OCI-LY7 (cell line): ENCODE results near the gene BAHCC1. TPM values are rescaled to one million over a fixed set of nuclear protein-coding genes. Genes with fewer than 3 reads are reported as not detected.

ENCODE experiments used
- BruUV-seq: library from RNA; stranded (reverse); fragments of 400-500 nt; replicated peaks from 2 replicates; lab custom pipeline; 2021; lab: Mats Ljungman, UMichigan
- CTCF ChIA-PET: fragments of 300-600 bp; sonication (Branson Sonifier 250); formaldehyde crosslinking; loops from one replicate; lab custom pipeline; 2022; ENCODE audit warnings: antibody characterized with exemption; ENCODE audit not compliant: unreplicated experiment; lab: Charles Lee
- POLR2A ChIA-PET: fragments of 300-600 bp; sonication (Branson Sonifier 250); formaldehyde crosslinking; loops from one replicate; lab custom pipeline; 2022; ENCODE audit warnings: antibody characterized with exemption; lab: Charles Lee
- DNase-seq: peaks from one replicate; pipeline ENCODE4 v3.0.0-alpha.2; 2015; ENCODE audit warnings: low spot score
- H2AFZ ChIP-seq: fragments of 200-600 bp; sonication (generic), shearing (Covaris generic); 2 replicates; pipeline ENCODE4 v1.6.1; 2014; ENCODE audit warnings: mild to moderate bottlenecking, antibody characterized with exemption, low read length, moderate library complexity
- H3K27ac ChIP-seq: fragments of 200-600 bp; sonication (generic); 2 replicates; pipeline ENCODE4 v1.5.1; 2014; ENCODE audit warnings: mixed run types, low read depth, mild to moderate bottlenecking, moderate library complexity, low read length, inconsistent platforms; ENCODE audit not compliant: poor library complexity, severe bottlenecking
- H3K36me3 ChIP-seq: fragments of 200-600 bp; sonication (generic); 2 replicates; pipeline ENCODE4 v1.6.1; 2014; ENCODE audit warnings: mild to moderate bottlenecking, antibody characterized with exemption, low read length, moderate library complexity, mixed read lengths; ENCODE audit not compliant: insufficient read depth
- H3K4me1 ChIP-seq: fragments of 200-600 bp; sonication (generic); 2 replicates; pipeline ENCODE4 v1.5.1; 2014; ENCODE audit warnings: mild to moderate bottlenecking, low read length; ENCODE audit not compliant: insufficient read depth, poor library complexity, severe bottlenecking
- H3K4me2 ChIP-seq: fragments of 200-600 bp; sonication (generic); 2 replicates; pipeline ENCODE4 v1.6.1; 2014; ENCODE audit warnings: mild to moderate bottlenecking, low read length
- H3K4me3 ChIP-seq: fragments of 200-600 bp; sonication (generic); 2 replicates; pipeline ENCODE4 v1.5.1; 2014; ENCODE audit warnings: mild to moderate bottlenecking, low read depth, low read length; ENCODE audit not compliant: poor library complexity, severe bottlenecking
- H3K79me2 ChIP-seq: fragments of 200-600 bp; sonication (generic); 2 replicates; pipeline ENCODE4 v1.6.1; 2016; ENCODE audit warnings: low read depth, mild to moderate bottlenecking, low read length, moderate library complexity, mixed read lengths; ENCODE audit not compliant: insufficient read depth
- H3K9me2 ChIP-seq: fragments of 200-600 bp; sonication (generic); 2 replicates; pipeline ENCODE4 v1.6.1; 2016; ENCODE audit warnings: mild to moderate bottlenecking, low read length, mixed read lengths; ENCODE audit not compliant: insufficient read depth
- H3K9me3 ChIP-seq: fragments of 200-600 bp; sonication (generic); 2 replicates; pipeline ENCODE4 v1.6.1; 2014; ENCODE audit warnings: mild to moderate bottlenecking, mixed run types, low read length, mixed read lengths
- H4K20me1 ChIP-seq: fragments of 200-600 bp; sonication (generic); 2 replicates; pipeline ENCODE4 v1.6.1; 2014; ENCODE audit warnings: mild to moderate bottlenecking, antibody characterized with exemption, low read length, moderate library complexity, mixed read lengths; ENCODE audit not compliant: insufficient read depth
- EZH2phosphoT487 ChIP-seq: fragments of 200-600 bp; sonication (generic); IDR thresholded peaks from 2 replicates; pipeline ENCODE4 v1.6.1; 2018; ENCODE audit warnings: low read depth, borderline replicate concordance, mild to moderate bottlenecking, mixed run types, antibody characterized with exemption, low read length, moderate library complexity, mixed read lengths
- intact Hi-C: fragments of 100-400 bp; cut with micrococcal nuclease; formaldehyde crosslinking; loops from one replicate; pipeline ENCODE4 v1.10.0; 2022; ENCODE audit not compliant: unreplicated experiment
- total RNA-seq, 2 experiments: library from RNA; depleted of rRNA in 1 of 2; stranded (reverse); fragments of >200 nt in 1 of 2; shearing (Covaris generic) in 1 of 2; gene quantifications; 2 replicates each; pipeline ENCODE4 v1.2.3, GENCODE V29; 2014 to 2022
- TF ChIP-seq, protein P1 (sequence below): fragments of 200-600 bp; sonication (generic); conservative IDR thresholded peaks from 2 replicates; pipeline ENCODE4 v1.5.1; 2014; ENCODE audit warnings: mild to moderate bottlenecking, antibody characterized with exemption, low read length, moderate library complexity, mixed read lengths

Gene BAHCC1
- total RNA-seq, 2 experiments from 2014 or later = 5.2 to 5.5 TPM

GRCh38 chr17:81493198-81494038 lies 98.2 kb downstream of the BAHCC1 start:
- Histone ChIP-seq H4K20me1 (no peaks in the 10 kb centered on the region), H3K4me3 (no peak overlapping the region), H3K4me1 (peaks cover 27% of the 10 kb centered on the region), H3K27ac (no peak overlapping the region), H2AFZ (no peak overlapping the region), H3K36me3 (no peaks in the 10 kb centered on the region), H3K79me2 (no peaks in the 10 kb centered on the region), H3K9me3 (no peaks in the 10 kb centered on the region), H3K9me2 (no peaks in the 10 kb centered on the region), H3K4me2 (no peak overlapping the region)
- BruUV-seq = no TSS peak
- TF ChIP-seq EZH2phosphoT487 = no peak
- TF ChIP-seq, protein P1, sequence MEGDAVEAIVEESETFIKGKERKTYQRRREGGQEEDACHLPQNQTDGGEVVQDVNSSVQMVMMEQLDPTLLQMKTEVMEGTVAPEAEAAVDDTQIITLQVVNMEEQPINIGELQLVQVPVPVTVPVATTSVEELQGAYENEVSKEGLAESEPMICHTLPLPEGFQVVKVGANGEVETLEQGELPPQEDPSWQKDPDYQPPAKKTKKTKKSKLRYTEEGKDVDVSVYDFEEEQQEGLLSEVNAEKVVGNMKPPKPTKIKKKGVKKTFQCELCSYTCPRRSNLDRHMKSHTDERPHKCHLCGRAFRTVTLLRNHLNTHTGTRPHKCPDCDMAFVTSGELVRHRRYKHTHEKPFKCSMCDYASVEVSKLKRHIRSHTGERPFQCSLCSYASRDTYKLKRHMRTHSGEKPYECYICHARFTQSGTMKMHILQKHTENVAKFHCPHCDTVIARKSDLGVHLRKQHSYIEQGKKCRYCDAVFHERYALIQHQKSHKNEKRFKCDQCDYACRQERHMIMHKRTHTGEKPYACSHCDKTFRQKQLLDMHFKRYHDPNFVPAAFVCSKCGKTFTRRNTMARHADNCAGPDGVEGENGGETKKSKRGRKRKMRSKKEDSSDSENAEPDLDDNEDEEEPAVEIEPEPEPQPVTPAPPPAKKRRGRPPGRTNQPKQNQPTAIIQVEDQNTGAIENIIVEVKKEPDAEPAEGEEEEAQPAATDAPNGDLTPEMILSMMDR = no peak
- DNase-seq = no peak
- CTCF ChIA-PET = no interaction called here
- POLR2A ChIA-PET = no interaction called here
- intact Hi-C loops = no loop called here

DNA sequence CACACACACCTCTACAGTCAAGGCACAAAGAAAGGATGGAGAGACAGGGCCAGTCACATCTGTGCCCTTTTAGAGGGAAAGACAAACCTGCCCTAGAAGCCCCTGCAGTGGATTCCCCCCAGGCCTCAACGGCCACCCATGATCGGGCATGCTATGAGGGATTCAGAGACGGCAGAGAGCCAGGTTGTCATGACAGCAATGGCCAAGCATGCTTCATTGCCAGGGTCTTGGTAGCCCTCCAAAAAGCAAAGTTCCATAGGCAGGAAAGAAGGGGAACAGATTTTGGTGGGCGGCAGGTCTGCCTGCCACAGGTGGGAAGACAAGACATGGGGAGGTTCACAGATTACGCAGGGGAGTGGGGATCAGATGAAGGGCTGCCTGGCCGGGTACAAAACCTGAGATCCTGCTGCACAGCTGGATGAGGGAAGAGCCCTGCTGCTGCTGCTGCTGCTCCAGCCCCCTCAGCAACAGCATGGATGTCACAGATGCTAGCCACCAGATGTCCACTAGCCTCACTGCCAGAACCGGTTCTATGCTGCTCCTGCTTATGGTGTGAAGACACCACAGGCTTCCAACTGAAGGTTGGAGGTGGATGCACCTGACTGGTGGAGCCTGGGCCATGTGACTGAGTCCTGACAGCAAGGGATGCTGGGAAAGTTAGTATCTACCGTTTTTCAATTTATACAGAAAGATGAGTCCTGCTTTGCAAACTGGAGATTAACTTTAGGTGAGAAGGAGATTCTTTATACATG lies 99.5 kb downstream of the BAHCC1 start:
- Histone ChIP-seq H2AFZ (peak overlapping the region; percentile 47; the same call in 1 of the 2 replicates), H3K79me2 (no peaks in the 10 kb centered on the region), H3K9me2 (no peaks in the 10 kb centered on the region), H4K20me1 (no peaks in the 10 kb centered on the region), H3K4me1 (peaks cover 14% of the 10 kb centered on the region), H3K36me3 (no peaks in the 10 kb centered on the region), H3K9me3 (no peaks in the 10 kb centered on the region), H3K4me3 (peak overlapping the region; percentile 17), H3K4me2 (peak overlapping the region; percentile 37), H3K27ac (no peak overlapping the region)
- DNase-seq = peak; percentile 65
- POLR2A ChIA-PET = interaction anchor here (0.7 kb wide), 1 partner anchor 67 kb away, joined by 4 read pairs; no protein-coding TSS in a partner anchor
- intact Hi-C loops = no loop called here
- no peak for TF ChIP-seq EZH2phosphoT487
- TF ChIP-seq, protein P1 = no peak
- CTCF ChIA-PET = no interaction called here
- BruUV-seq = no TSS peak
